Chondrocyte (in vitro differentiated cells): ENCODE results near the gene DMD. TPM values are rescaled to one million over a fixed set of nuclear protein-coding genes. Genes with fewer than 3 reads are reported as not detected.

Source experiments
- DNase-seq: peaks from one replicate; pipeline ENCODE4 v3.0.0; 2021; ENCODE audit warnings: mixed read lengths, low spot score
- H3K27ac Mint-ChIP-seq: one replicate; pipeline ENCODE4 v1.8.0; 2021; ENCODE audit warnings: mild to moderate bottlenecking, moderate library complexity, mixed read lengths; ENCODE audit not compliant: unreplicated experiment
- H3K27me3 Mint-ChIP-seq: 2 replicates; pipeline ENCODE4 v1.8.0; 2021; ENCODE audit warnings: low read depth, mixed read lengths
- H3K36me3 Mint-ChIP-seq: 2 replicates; pipeline ENCODE4 v1.8.0; 2021; ENCODE audit warnings: low read depth, mixed read lengths
- H3K4me1 Mint-ChIP-seq: 2 replicates; pipeline ENCODE4 v1.8.0; 2021; ENCODE audit warnings: low read depth, mild to moderate bottlenecking, mixed read lengths
- H3K4me3 Mint-ChIP-seq: one replicate; pipeline ENCODE4 v1.8.0; 2021; ENCODE audit warnings: mild to moderate bottlenecking, moderate library complexity, mixed read lengths; ENCODE audit not compliant: unreplicated experiment
- H3K9me3 Mint-ChIP-seq: 2 replicates; pipeline ENCODE4 v1.8.0; 2021; ENCODE audit warnings: low read depth, mixed read lengths
- CTCF ChIP-seq: fragments of 200-600 bp; sonication (generic); IDR thresholded peaks from 2 replicates; pipeline ENCODE4 v1.5.0; 2021; ENCODE audit warnings: antibody characterized with exemption, mild to moderate bottlenecking, moderate library complexity
- total RNA-seq: library from RNA; stranded (reverse); gene quantifications from 3 replicates; pipeline ENCODE4 v1.2.1, GENCODE V29; 2021

The DMD gene
- total RNA-seq, 1 donor from 2014 or later: 201 TPM

DNA sequence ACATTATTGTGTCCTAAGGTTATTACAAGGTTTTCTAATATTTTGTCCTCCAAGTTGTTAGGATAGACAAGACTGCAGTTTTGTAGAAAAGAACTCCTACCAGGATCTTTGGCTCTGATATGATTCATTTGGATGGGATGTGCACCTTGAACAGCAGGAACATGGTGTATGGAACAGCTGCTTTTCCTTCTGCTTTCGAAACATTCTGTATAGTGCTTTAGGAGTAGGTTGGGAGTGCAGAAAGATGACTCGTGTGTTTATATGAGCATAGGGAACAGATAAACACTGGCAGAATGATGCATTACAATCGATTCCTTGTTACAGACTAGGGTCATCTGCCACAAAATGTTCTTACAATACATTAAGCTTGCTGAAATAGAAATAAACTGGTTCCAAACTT is 790.1 kb downstream of the DMD start:
- no peaks in the 10 kb centered on the region for H3K4me1 Mint-ChIP-seq

DNA sequence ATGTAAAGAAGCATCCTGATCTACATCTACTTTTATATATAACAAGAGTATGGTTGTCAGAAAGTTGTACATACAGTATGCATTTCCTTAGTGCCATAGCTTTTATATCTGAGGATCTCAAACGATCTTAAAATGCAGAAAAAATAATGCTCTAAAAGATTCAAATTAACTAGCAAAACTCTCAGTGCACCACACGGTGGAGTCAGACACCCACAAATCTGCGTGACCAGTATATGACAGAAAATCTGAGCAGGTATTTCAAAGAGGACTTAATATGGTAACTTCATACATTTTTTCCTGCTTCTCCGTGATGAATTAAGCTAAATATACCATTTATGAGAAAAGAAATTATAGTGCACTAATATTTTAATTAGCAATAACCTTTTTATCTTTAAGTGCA is 803.0 kb downstream of the DMD start:
- Mint-ChIP-seq H3K4me1 (peaks cover under 1% of the 10 kb centered on the region), H3K27me3 (no peaks in the 10 kb centered on the region), H3K27ac (no peak overlapping the region), H3K36me3 (no peaks in the 10 kb centered on the region), H3K9me3 (peaks cover 9% of the 10 kb centered on the region), H3K4me3 (no peak overlapping the region)
- TF ChIP-seq CTCF: peak; percentile 71
- DNase-seq: no peak

More for the DNA sequence above, 790.1 kb downstream of the DMD start:
- H3K27ac Mint-ChIP-seq: no peak overlapping the region
- H3K4me3 Mint-ChIP-seq: no peak overlapping the region
- TF ChIP-seq CTCF: no peak
- H3K36me3 Mint-ChIP-seq: peaks cover 3% of the 10 kb centered on the region
- no peak for DNase-seq
- H3K9me3 Mint-ChIP-seq: no peaks in the 10 kb centered on the region
- no peaks in the 10 kb centered on the region for H3K27me3 Mint-ChIP-seq

GRCh38 chrX:32397562-32398216 is 813.7 kb downstream of the DMD start:
- no peak for TF ChIP-seq CTCF
- Mint-ChIP-seq H3K36me3 (peaks cover 3% of the 10 kb centered on the region), H3K27me3 (no peaks in the 10 kb centered on the region), H3K4me1 (peaks cover 4% of the 10 kb centered on the region), H3K9me3 (peaks cover 11% of the 10 kb centered on the region), H3K27ac (no peak overlapping the region), H3K4me3 (no peak overlapping the region)
- no peak for DNase-seq

GRCh38 chrX:32395878-32396277 is 815.5 kb downstream of the DMD start:
- Mint-ChIP-seq H3K4me3 (no peak overlapping the region), H3K4me1 (no peaks in the 10 kb centered on the region), H3K36me3 (peaks cover 3% of the 10 kb centered on the region), H3K9me3 (peaks cover 8% of the 10 kb centered on the region), H3K27me3 (no peaks in the 10 kb centered on the region), H3K27ac (no peak overlapping the region)
- no peak for DNase-seq
- no peak for TF ChIP-seq CTCF

DNA sequence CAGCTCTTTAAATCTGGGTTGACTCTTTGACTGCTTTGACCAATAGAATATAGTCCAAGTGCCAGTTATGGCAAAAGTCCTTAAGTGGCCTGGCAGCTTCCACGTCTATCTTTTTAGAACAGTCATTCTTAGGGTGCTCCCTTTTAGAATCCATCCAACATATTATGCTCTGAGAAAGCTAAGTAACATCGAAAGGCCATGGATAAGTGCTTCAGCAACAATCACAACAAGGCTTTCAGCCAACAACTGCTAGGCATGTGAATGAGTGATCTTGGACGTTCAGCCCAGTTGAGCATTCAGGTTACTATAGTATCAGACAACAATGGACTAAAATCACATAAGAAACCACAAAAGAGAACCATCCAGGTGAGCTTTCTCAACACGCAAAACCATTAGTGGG is 818.7 kb downstream of the DMD start:
- peaks cover 3% of the 10 kb centered on the region for H3K36me3 Mint-ChIP-seq
- no peak for DNase-seq
- no peaks in the 10 kb centered on the region for H3K27me3 Mint-ChIP-seq
- peaks cover 3% of the 10 kb centered on the region for H3K9me3 Mint-ChIP-seq
- no peaks in the 10 kb centered on the region for H3K4me1 Mint-ChIP-seq
- H3K4me3 Mint-ChIP-seq: no peak overlapping the region
- no peak for TF ChIP-seq CTCF
- H3K27ac Mint-ChIP-seq: no peak overlapping the region
